ENCODE measurements around the gene GGA1. TPM values are rescaled to one million over a fixed set of nuclear protein-coding genes. Genes with fewer than 3 reads are reported as not detected.

The GGA1 gene
- total RNA-seq, 1 experiment from 2014 or later, result 53.3 TPM

- DNase-seq (ENCODE audit: low read depth), result no peak
Observed at GRCh38 chr22:37672920-37673455, 64.4 kb downstream of the GGA1 start.

GRCh38 chr22:37674248-37674647, 65.6 kb downstream of the GGA1 start:
- no peak for DNase-seq (ENCODE audit: low read depth)

GRCh38 chr22:37674951-37675929, 66.6 kb downstream of the GGA1 start, which contains the start of gene LGALS1:
LGALS1 (plus strand) TSS chr22:37675636; CDS start chr22:37675703, 67 bp downstream.
- peak; percentile 98 for DNase-seq (ENCODE audit: low read depth)

- peak; percentile 79 for DNase-seq (ENCODE audit: low read depth)
Observed at GRCh38 chr22:37675930-37676735, 67.5 kb downstream of the GGA1 start.

GRCh38 chr22:37676736-37677492, 68.3 kb downstream of the GGA1 start:
- DNase-seq (ENCODE audit: low read depth), result peak; percentile 96

GRCh38 chr22:37677493-37677974, 68.9 kb downstream of the GGA1 start:
- no peak for DNase-seq (ENCODE audit: low read depth)

- DNase-seq (ENCODE audit: low read depth), result no peak
Observed at GRCh38 chr22:37678372-37678771, 69.7 kb downstream of the GGA1 start.

GRCh38 chr22:37679670-37680069, 71.0 kb downstream of the GGA1 start:
- DNase-seq (ENCODE audit: low read depth), result no peak

- DNase-seq (ENCODE audit: low read depth), result peak; percentile 23
Observed at GRCh38 chr22:37680191-37680851, 71.7 kb downstream of the GGA1 start.

- DNase-seq (ENCODE audit: low read depth), result peak; percentile 45
Observed at GRCh38 chr22:37681001-37681424, 72.4 kb downstream of the GGA1 start.

- peak; percentile 76 for DNase-seq (ENCODE audit: low read depth)
Observed at GRCh38 chr22:37681556-37682049, 73.0 kb downstream of the GGA1 start.

Other genes starting within 250 kb of the GGA1 start
- 0.17 and 0.32 TPM in 2 replicates for gene ELFN2, start 181.4 kb upstream of the GGA1 start, total RNA-seq (2014; rRNA removed)
- gene MFNG, start 122.5 kb upstream of the GGA1 start, total RNA-seq (2014; rRNA removed), result 0.17 and 1.3 TPM in 2 replicates
- gene CARD10, start 89.4 kb upstream of the GGA1 start, total RNA-seq (2014; rRNA removed), result 22.4 and 23.0 TPM in 2 replicates
- gene CDC42EP1, start 48.4 kb upstream of the GGA1 start, total RNA-seq (2014; rRNA removed), result 49.0 and 52.9 TPM in 2 replicates
- not detected in 2 replicates for gene LGALS2, start 28.7 kb upstream of the GGA1 start, total RNA-seq (2014; rRNA removed)
- gene SH3BP1, start 30.8 kb downstream of the GGA1 start, total RNA-seq (2014; rRNA removed), result 1.7 and 3.5 TPM in 2 replicates
- gene PDXP, start 49.9 kb downstream of the GGA1 start, total RNA-seq (2014; rRNA removed), result 38.7 and 45.1 TPM in 2 replicates
- 5,161 and 10,139 TPM in 2 replicates for gene LGALS1, start 66.8 kb downstream of the GGA1 start, total RNA-seq (2014; rRNA removed)
- gene NOL12, start 77.5 kb downstream of the GGA1 start, total RNA-seq (2014; rRNA removed), result 45.1 and 53.9 TPM in 2 replicates
- 128 and 137 TPM in 2 replicates for gene TRIOBP, start 88.2 kb downstream of the GGA1 start, total RNA-seq (2014; rRNA removed)
- 21.2 and 23.4 TPM in 2 replicates for gene GCAT, start 199.1 kb downstream of the GGA1 start, total RNA-seq (2014; rRNA removed)
- not detected in 2 replicates for gene GALR3, start 214.5 kb downstream of the GGA1 start, total RNA-seq (2014; rRNA removed)
- 49.5 and 55.0 TPM in 2 replicates for gene ANKRD54, start 235.5 kb downstream of the GGA1 start, total RNA-seq (2014; rRNA removed)
- 311 and 345 TPM in 2 replicates for gene EIF3L, start 240.6 kb downstream of the GGA1 start, total RNA-seq (2014; rRNA removed)

Measured in LHCN-M2 (cell line).